IPS DF 6.9 (cell line): Measurements from ENCODE around the gene GABBR1.

Experiments used
- DNase-seq: peaks from one replicate; pipeline ENCODE4 v3.0.0-alpha.2; 2013; ENCODE audit warnings: low read depth, low spot score
- H3K27ac ChIP-seq: one replicate; pipeline ENCODE4 v1.5.1; 2013; ENCODE audit warnings: low read length, control low read depth
- H3K27me3 ChIP-seq: 2 replicates; pipeline ENCODE4 v1.6.1; 2013; ENCODE audit warnings: mild to moderate bottlenecking, low read length; ENCODE audit not compliant: control insufficient read depth, insufficient read depth
- H3K36me3 ChIP-seq: 2 replicates; pipeline ENCODE4 v1.6.1; 2013; ENCODE audit warnings: low read length; ENCODE audit not compliant: control insufficient read depth, insufficient read depth
- H3K4me1 ChIP-seq: 2 replicates; pipeline ENCODE4 v1.6.1; 2013; ENCODE audit warnings: low read length; ENCODE audit not compliant: control insufficient read depth, insufficient read depth
- H3K4me3 ChIP-seq: 2 replicates; pipeline ENCODE4 v1.5.1; 2013; ENCODE audit warnings: mild to moderate bottlenecking, low read length
- H3K9me3 ChIP-seq: 2 replicates; pipeline ENCODE4 v1.6.1; 2013; ENCODE audit warnings: low read length, inconsistent platforms; ENCODE audit not compliant: control insufficient read depth, insufficient read depth
- WGBS: extraction: QIAGEN DNeasy Blood & Tissue Kit; methylation state at CpG from one replicate; pipeline ENCODE4 v1.1.7; 2013; ENCODE audit warnings: mixed read lengths, missing lambda C conversion rate; ENCODE audit not compliant: insufficient read length, insufficient coverage; 5-methylcytosine and 5-hydroxymethylcytosine counted together

GABBR1 gene

GRCh38 chr6:29517728-29518440 is 115.1 kb downstream of the GABBR1 start:
- H3K9me3 ChIP-seq: no peaks in the 10 kb centered on the region
- DNase-seq: no peak
- no peak overlapping the region for H3K27ac ChIP-seq
- H3K27me3 ChIP-seq: no peaks in the 10 kb centered on the region
- no CpG with 5 or more reads among the region's 7 CpGs for WGBS
- no peaks in the 10 kb centered on the region for H3K36me3 ChIP-seq
- no peak overlapping the region for H3K4me3 ChIP-seq
- no peaks in the 10 kb centered on the region for H3K4me1 ChIP-seq

GRCh38 chr6:29517245-29517644 is 115.7 kb downstream of the GABBR1 start:
- Histone ChIP-seq H3K9me3 (no peaks in the 10 kb centered on the region), H3K4me3 (no peak overlapping the region), H3K27ac (no peak overlapping the region), H3K27me3 (no peaks in the 10 kb centered on the region), H3K36me3 (no peaks in the 10 kb centered on the region), H3K4me1 (no peaks in the 10 kb centered on the region)
- DNase-seq: no peak
- no CpG with 5 or more reads among the region's 1 CpG for WGBS

- H3K27me3 ChIP-seq: no peaks in the 10 kb centered on the region
- no peaks in the 10 kb centered on the region for H3K36me3 ChIP-seq
- H3K27ac ChIP-seq: no peak overlapping the region
- no CpG with 5 or more reads among the region's 6 CpGs for WGBS
- DNase-seq: no peak
- H3K4me1 ChIP-seq: no peaks in the 10 kb centered on the region
- H3K4me3 ChIP-seq: no peak overlapping the region
- H3K9me3 ChIP-seq: no peaks in the 10 kb centered on the region
Observed at GRCh38 chr6:29516108-29516507, 116.9 kb downstream of the GABBR1 start.

GRCh38 chr6:29510746-29511300 is 122.2 kb downstream of the GABBR1 start:
- Histone ChIP-seq H3K9me3 (no peaks in the 10 kb centered on the region), H3K27me3 (no peaks in the 10 kb centered on the region), H3K4me1 (peaks cover 1% of the 10 kb centered on the region; the same call in 1 of the 2 replicates), H3K27ac (no peak overlapping the region), H3K36me3 (no peaks in the 10 kb centered on the region), H3K4me3 (no peak overlapping the region)
- WGBS: no CpG with 5 or more reads among the region's 2 CpGs
- DNase-seq: no peak

- H3K27ac ChIP-seq: no peak overlapping the region
- H3K4me3 ChIP-seq: no peak overlapping the region
- DNase-seq: no peak
- H3K9me3 ChIP-seq: no peaks in the 10 kb centered on the region
- no peaks in the 10 kb centered on the region for H3K36me3 ChIP-seq
- no peaks in the 10 kb centered on the region for H3K27me3 ChIP-seq
- peaks cover 1% of the 10 kb centered on the region; the same call in 1 of the 2 replicates for H3K4me1 ChIP-seq
- WGBS: no CpG with 5 or more reads among the region's 4 CpGs
Observed at GRCh38 chr6:29510202-29510601, 122.8 kb downstream of the GABBR1 start.
